Posterior cingulate gyrus (tissue), 11 donors: Measurements from ENCODE around the gene CRTC3.
A peak's percentile ranks its signal among the peaks of the same experiment; 100 is the strongest.
"Not testable (repeated sequence)": the region's sequence is repeated elsewhere in the genome, so short reads cannot be mapped to it uniquely, and the experiment has no call there.

Source experiments
- DNase-seq, 10 donors: peaks; one replicate each; pipeline versions ENCODE4 v3.0.0 to v3.0.0-alpha.2; 2020 to 2021; ENCODE audit warnings: mixed read lengths in 3 of 10
- intact Hi-C: fragments of 100-400 bp; cut with DNase I; formaldehyde crosslinking; loops from one replicate; pipeline ENCODE4 v1.15.1; 2023

CRTC3 gene

GRCh38 chr15:90644952-90645725 is 115.4 kb downstream of the CRTC3 start:
- intact Hi-C loops: no loop called here
- DNase-seq: peak in 1 of 10 donors; percentile 82

GRCh38 chr15:90645873-90646575 is 116.3 kb downstream of the CRTC3 start:
- intact Hi-C loops: no loop called here
- DNase-seq: peak in 1 of 10 donors; percentile 77

- DNase-seq: peak in 1 of 10 donors; percentile 61
- intact Hi-C loops: no loop called here
Observed at GRCh38 chr15:90646662-90647305, 117.1 kb downstream of the CRTC3 start.

GRCh38 chr15:90647326-90647725 is 117.6 kb downstream of the CRTC3 start:
- no peak for DNase-seq
- intact Hi-C loops: no loop called here

GRCh38 chr15:90648137-90649070 is 118.7 kb downstream of the CRTC3 start:
- intact Hi-C loops: loop anchor here (1.0 to 2.0 kb wide), 2 partner anchors 237 to 286 kb away; partner anchors contain the start of gene UNC45A
- DNase-seq: peak in 5 of 10 donors; percentile 38 to 82 (median 61)

GRCh38 chr15:90650117-90650955 is 120.6 kb downstream of the CRTC3 start:
- peak in 1 of 10 donors; percentile 16 for DNase-seq
- intact Hi-C loops: no loop called here

GRCh38 chr15:90650956-90651689 is 121.4 kb downstream of the CRTC3 start:
- DNase-seq: peak in 1 of 10 donors; percentile 63
- intact Hi-C loops: no loop called here

GRCh38 chr15:90654233-90655136 is 124.8 kb downstream of the CRTC3 start:
- intact Hi-C loops: no loop called here
- peak in 1 of 10 donors; percentile 71 for DNase-seq

GRCh38 chr15:90657520-90658172 is 127.9 kb downstream of the CRTC3 start:
- DNase-seq, intact Hi-C loops: not testable (repeated sequence)

- intact Hi-C loops: no loop called here
Observed at GRCh38 chr15:90659481-90659880, 129.8 kb downstream of the CRTC3 start.

GRCh38 chr15:90660195-90660998 is 130.7 kb downstream of the CRTC3 start:
- intact Hi-C loops: no loop called here
- peak in 1 of 10 donors; percentile 87 for DNase-seq

More at GRCh38 chr15:90659481-90659880, 129.8 kb downstream of the CRTC3 start:
- no peak for DNase-seq

- DNase-seq, intact Hi-C loops: not testable (repeated sequence)
Observed at GRCh38 chr15:90660999-90661330, 131.2 kb downstream of the CRTC3 start.

- DNase-seq: peak in 1 of 10 donors; percentile 40
- intact Hi-C loops: not testable (repeated sequence)
Observed at GRCh38 chr15:90664081-90664461, 134.3 kb downstream of the CRTC3 start.

GRCh38 chr15:90664650-90665287 is 135.0 kb downstream of the CRTC3 start:
- DNase-seq: peak in 5 of 10 donors; percentile 28 to 89 (median 44)
- intact Hi-C loops: loop anchor here (5.0 kb wide), 1 partner anchor 313 kb away; no protein-coding TSS in a partner anchor
